ENCODE results near the gene SCN4B. TPM values are rescaled to one million over a fixed set of nuclear protein-coding genes. Genes with fewer than 3 reads are reported as not detected.

Gene SCN4B
- total RNA-seq, 1 experiment from 2014 or later: 0.68 TPM

- in situ Hi-C loops (cut with HindIII; ENCODE audit: low pct_unique_long_range_greater_than_20kb, low sequenced_read_pairs): no loop called here
- no peak for DNase-seq (ENCODE audit: low read depth)
Measured at GRCh38 chr11:118091690-118092089, 60.9 kb downstream of the SCN4B start.

- in situ Hi-C loops (cut with HindIII; ENCODE audit: low pct_unique_long_range_greater_than_20kb, low sequenced_read_pairs): no loop called here
Measured at GRCh38 chr11:118090545-118091162, 62.0 kb downstream of the SCN4B start.

GRCh38 chr11:118088531-118088930 is 64.1 kb downstream of the SCN4B start:
- no peak for DNase-seq (ENCODE audit: low read depth)
- in situ Hi-C loops (cut with HindIII; ENCODE audit: low pct_unique_long_range_greater_than_20kb, low sequenced_read_pairs): no loop called here

More at GRCh38 chr11:118090545-118091162, 62.0 kb downstream of the SCN4B start:
- DNase-seq (ENCODE audit: low read depth): no peak

GRCh38 chr11:118087931-118088330 is 64.7 kb downstream of the SCN4B start:
- in situ Hi-C loops (cut with HindIII; ENCODE audit: low pct_unique_long_range_greater_than_20kb, low sequenced_read_pairs): no loop called here
- DNase-seq (ENCODE audit: low read depth): no peak

- no peak for DNase-seq (ENCODE audit: low read depth)
- in situ Hi-C loops (cut with HindIII; ENCODE audit: low pct_unique_long_range_greater_than_20kb, low sequenced_read_pairs): no loop called here
Measured at GRCh38 chr11:118086913-118087768, 65.5 kb downstream of the SCN4B start, which contains the start of gene SMIM35. TSS of gene SMIM35 (minus strand) at chr11:118086963. CDS start at chr11:118086757, 206 bp downstream.

- in situ Hi-C loops (cut with HindIII; ENCODE audit: low pct_unique_long_range_greater_than_20kb, low sequenced_read_pairs): no loop called here
Measured at GRCh38 chr11:118084656-118085055, 68.0 kb downstream of the SCN4B start.

GRCh38 chr11:118084247-118084646 is 68.4 kb downstream of the SCN4B start:
- no peak for DNase-seq (ENCODE audit: low read depth)
- in situ Hi-C loops (cut with HindIII; ENCODE audit: low pct_unique_long_range_greater_than_20kb, low sequenced_read_pairs): no loop called here

More at GRCh38 chr11:118084656-118085055, 68.0 kb downstream of the SCN4B start:
- no peak for DNase-seq (ENCODE audit: low read depth)

Other genes with a start within 250 kb of the SCN4B start
- gene TMPRSS13, start 223.4 kb downstream of the SCN4B start, total RNA-seq (2014; rRNA removed; shearing (Covaris generic); ENCODE audit: low replicate concordance): not detected in 2 replicates
- not detected in 2 replicates for gene IL10RA, start 166.4 kb downstream of the SCN4B start, total RNA-seq (2014; rRNA removed; shearing (Covaris generic); ENCODE audit: low replicate concordance)
- not detected in 2 replicates for gene TMPRSS4, start 75.7 kb downstream of the SCN4B start, total RNA-seq (2014; rRNA removed; shearing (Covaris generic); ENCODE audit: low replicate concordance)
- not detected in 2 replicates for gene SMIM35, start 65.9 kb downstream of the SCN4B start, total RNA-seq (2014; rRNA removed; shearing (Covaris generic); ENCODE audit: low replicate concordance)
- not detected in 2 replicates for gene SCN2B, start 23.8 kb upstream of the SCN4B start, total RNA-seq (2014; rRNA removed; shearing (Covaris generic); ENCODE audit: low replicate concordance)
- gene JAML, start 72.2 kb upstream of the SCN4B start, total RNA-seq (2014; rRNA removed; shearing (Covaris generic); ENCODE audit: low replicate concordance): not detected in 2 replicates
- gene MPZL3, start 99.5 kb upstream of the SCN4B start, total RNA-seq (2014; rRNA removed; shearing (Covaris generic); ENCODE audit: low replicate concordance): 6.0 and 9.1 TPM in 2 replicates
- gene MPZL2, start 111.5 kb upstream of the SCN4B start, total RNA-seq (2014; rRNA removed; shearing (Covaris generic); ENCODE audit: low replicate concordance): not detected in 2 replicates
- not detected in 2 replicates for gene CD3E, start 151.9 kb upstream of the SCN4B start, total RNA-seq (2014; rRNA removed; shearing (Covaris generic); ENCODE audit: low replicate concordance)
- gene CD3D, start 189.9 kb upstream of the SCN4B start, total RNA-seq (2014; rRNA removed; shearing (Covaris generic); ENCODE audit: low replicate concordance): not detected in 2 replicates
- not detected in 2 replicates for gene CD3G, start 191.5 kb upstream of the SCN4B start, total RNA-seq (2014; rRNA removed; shearing (Covaris generic); ENCODE audit: low replicate concordance)
- 13.3 and 16.0 TPM in 2 replicates for gene UBE4A, start 206.8 kb upstream of the SCN4B start, total RNA-seq (2014; rRNA removed; shearing (Covaris generic); ENCODE audit: low replicate concordance)
- gene ATP5MG, start 248.8 kb upstream of the SCN4B start, total RNA-seq (2014; rRNA removed; shearing (Covaris generic); ENCODE audit: low replicate concordance): 126 and 158 TPM in 2 replicates